HG03469 (cell line): ENCODE data around the gene CSF1R.

Source experiments
- ATAC-seq: cut with Tn5 transposase; IDR thresholded peaks from one replicate; pipeline ENCODE4 v1.9.1; 2021; ENCODE audit warnings: mild to moderate bottlenecking, moderate library complexity, moderate number of reproducible peaks; ENCODE audit not compliant: unreplicated experiment

CSF1R gene

DNA sequence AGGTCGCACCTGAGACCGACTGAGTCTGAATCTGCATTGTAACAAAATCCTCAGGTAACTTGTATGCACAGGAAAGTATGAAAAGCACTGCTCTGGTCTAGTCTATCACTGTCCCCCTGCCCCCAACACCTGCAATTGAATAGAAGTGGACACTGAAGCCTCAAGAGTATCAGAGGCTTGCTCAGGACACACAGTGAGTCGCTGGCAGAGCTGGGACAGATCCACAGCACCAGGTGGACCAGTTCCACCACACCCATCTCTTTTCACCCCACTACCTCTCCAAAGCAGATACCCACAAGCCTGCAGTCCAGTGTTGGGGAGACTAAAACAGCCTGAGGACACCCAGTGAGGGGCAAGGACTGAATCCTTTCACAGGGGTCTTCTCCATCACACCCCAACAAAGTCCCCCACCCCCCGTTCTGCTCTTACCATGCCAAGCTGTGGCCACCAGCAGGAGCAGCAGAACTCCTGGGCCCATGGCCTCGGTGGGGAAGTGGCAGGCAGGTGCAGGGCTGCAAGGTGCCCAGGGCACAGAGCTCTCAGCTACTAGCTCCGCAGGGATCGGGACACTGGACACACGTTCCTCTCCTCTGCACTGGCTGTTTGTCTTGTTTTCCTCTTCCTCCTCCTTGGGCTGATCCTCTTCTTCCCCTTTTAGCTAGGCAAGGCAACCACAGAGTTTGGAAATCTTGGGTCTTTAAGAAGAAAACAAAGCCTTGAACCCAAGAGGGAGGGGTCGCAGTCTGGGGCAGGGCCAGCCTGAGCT lies at the start of gene CSF1R:
Gene CSF1R, minus strand, starts transcription at position 605 of the 766 bp plus-strand sequence. Its CDS starts 127 bp downstream, at position 478.
- ATAC-seq, result no peak

DNA sequence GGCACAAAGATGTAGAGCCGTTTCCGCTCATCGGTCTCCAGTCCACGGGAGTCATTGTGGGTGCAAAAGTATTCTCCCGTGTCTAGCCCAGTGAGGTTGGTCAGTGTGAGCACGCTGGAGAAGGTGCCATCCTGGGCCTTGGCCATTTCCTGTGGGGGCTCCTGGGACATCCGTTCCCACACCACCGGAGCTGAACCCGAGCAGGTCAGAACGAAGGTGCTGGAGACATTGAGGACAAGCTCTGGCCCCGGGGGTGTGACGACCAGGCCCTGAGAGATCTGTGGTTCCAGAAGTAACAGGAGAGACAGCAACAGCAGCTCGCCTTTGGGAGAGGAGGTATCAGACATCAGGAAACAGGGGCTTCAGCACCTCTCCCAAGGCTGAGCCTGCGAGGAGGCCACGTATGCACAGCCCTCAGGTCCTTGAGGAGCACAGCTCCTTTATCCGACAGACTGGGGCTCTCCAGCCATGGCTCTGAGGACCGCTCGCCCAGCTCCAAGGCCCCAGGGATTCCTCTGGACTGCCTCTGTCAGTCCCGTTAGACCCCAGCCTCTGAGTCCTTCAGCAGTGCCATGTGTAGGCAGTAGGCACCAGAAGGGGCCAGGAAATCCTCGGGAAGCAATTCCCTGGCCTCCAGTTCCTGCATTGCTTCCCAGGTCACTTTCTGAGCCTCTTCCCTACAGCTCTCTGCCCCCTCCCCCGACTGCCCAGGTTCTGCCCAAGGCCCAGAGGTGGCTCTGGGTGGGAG lies 49.4 kb upstream of the CSF1R start:
- ATAC-seq, result no peak

DNA sequence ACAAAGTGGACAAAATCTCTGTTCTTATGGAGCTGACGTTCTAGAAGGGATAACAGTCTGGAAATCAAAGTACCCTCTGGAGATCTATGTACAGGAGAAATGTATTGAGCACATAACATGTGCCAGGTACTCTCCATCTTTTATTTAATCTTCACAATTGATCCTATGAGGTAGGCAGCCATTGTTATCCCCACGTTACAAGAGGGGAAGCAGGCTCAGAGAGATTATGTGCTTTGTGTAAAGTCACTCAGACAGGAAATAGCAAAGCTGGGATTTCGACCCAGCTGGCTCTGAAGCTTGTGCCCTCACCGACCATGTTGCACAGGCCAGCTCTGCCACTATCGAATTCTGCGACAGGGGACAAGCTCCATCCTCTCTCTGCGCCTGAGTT lies 47.8 kb upstream of the CSF1R start:
- ATAC-seq, result no peak

DNA sequence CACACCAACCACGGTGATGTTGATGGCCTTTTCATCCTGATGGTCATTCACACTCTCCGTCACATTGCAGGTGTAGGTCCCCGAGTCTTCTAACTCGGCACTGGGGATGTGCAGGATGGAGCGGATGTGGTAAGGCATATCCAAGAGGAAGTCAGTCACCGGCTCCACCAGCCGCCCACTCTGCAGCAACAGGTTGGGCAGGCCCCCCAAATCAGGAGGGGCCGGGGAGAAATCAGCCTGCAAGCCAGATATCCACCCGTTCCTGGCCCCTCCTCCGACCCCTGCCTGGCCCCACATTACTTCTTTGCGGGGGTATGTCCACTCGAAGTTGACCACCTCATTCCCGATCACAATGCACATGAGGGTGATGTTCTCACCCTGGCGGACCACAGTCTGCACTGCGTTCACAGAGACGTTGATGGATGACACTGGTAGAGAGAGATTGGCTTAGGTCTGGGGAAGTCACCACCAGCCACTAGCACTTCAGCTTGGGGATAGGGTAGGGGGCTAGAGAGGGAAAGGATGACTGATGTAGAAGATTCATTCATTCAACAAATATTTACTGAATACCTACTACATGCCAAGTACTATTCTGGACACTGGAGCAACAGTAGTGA lies 47.3 kb upstream of the CSF1R start:
- no peak for ATAC-seq

DNA sequence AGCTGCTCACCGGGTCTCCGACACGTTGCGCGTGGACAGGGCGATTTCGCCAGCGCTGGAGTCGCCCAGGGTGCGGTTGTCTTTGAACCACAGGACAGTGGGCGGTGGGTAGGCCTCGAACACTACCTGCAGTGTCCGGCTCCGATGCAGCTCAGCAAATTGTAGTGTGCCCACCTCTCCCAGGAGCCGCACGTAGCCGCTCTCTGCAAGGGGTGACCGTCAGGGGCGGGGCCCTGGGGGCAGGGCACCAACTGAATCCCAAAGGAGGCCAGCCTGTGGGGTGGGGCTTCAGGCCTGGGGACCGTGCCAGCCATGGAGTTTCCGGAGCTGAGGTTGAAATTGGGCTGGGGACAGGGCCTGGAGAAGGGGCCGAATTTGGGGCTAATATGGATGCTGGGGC lies 46.4 kb upstream of the CSF1R start:
- ATAC-seq, result no peak

DNA sequence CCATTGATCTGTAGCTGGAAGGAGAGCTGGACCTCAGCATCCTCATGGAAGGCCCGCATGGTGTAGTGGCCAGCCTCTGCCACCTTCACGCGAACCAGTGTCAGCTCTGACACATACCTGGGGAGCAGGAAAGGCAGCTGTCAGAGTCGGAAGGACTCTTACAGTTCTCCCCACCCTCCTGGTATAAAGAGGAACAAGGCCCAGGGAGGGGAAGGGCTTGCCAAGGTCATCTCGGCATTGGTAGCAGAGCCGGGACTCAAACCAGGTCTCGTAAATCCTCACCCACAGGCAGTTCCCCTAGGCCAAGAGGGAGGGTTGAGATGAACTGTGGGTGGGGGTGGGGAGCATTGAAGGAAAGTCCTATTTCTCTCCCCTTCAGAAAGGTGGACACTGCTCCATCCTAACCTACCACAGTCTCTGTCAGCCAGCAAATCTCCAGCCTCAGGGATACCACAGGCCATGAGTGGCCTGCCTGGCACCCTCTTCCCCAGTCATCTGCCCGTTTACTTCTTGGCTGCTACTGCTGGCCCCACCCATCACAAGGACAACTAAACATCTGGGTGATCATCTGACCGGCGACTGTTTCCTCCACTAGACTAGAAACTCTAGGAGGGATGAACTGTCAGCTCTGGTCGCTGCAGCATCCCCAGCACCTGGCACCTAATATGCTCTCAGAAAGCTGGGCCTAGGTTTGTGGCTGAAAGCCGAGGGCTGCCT lies 45.8 kb upstream of the CSF1R start:
- no peak for ATAC-seq

DNA sequence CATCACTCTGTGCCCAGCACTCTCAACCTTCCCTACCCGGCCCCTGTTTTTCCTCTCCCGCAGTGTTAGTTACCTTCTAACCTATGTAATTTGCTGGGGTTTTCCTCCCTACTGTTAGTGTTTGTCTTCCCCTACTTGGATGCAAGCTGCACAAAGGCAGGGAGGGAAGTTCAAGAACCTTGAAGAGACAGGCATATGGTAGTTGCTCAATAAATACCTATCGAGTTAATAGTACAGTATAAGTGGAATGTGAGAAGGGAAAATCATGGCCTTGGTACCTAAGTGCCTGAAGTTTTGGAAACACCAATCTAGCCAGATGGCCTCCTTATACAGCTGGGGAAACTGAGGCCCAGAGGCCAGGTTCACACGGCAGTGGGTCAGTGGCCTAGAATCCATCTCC lies 45.1 kb upstream of the CSF1R start:
- no peak for ATAC-seq

DNA sequence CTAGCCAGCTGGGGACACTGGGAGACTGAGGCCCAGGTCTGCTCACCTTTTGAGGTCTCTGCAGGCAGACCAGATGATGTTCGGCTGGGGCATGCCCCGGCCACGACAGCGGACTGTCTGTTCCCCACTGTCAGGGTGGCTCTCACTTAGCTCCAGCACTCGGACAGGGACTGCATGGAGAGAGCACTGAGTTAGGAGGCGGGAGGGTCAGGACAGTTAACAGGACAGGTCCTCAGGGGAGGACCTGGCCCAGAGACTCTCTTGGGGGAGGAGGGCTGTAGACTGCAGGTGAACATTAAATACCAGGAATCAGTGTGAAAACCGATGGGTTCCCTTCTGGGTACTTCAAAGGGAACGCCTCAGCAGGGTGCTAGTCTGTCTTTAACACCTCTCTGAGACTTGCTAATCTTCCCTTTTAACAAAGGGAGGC lies 44.2 kb upstream of the CSF1R start:
- ATAC-seq, result no peak

DNA sequence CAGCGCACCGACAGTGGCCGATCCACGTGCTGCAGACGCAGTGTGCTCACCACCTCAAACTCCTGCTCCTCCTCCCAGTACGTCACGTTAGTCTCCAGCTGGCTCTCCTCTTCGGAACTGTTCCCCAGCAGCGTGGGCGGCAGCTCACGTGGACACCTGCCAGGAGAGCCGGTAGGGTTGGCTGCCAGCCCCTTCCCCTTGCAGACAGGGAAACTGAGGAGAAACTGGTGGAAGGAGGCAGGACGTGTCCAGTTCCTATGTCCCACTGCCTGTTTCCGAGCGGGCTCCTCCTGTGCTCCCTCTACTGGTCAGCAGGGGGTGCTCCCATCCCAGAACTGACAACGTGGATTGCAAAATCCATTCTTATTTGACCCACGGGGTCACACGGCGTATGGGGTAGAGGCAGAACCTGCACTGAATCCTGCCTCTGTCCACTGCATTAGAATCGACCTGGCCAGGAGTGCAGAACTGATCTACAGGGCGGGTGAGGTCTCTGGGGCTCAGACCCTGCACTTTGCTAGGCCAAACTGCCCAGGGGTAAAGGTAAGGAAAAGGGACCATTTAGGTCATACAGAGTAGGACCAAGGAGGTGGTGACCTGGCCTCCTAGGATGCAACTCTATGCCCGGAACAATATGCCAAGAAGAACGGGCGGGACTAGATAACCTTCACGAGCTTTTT lies 43.6 kb upstream of the CSF1R start:
- ATAC-seq, result no peak

DNA sequence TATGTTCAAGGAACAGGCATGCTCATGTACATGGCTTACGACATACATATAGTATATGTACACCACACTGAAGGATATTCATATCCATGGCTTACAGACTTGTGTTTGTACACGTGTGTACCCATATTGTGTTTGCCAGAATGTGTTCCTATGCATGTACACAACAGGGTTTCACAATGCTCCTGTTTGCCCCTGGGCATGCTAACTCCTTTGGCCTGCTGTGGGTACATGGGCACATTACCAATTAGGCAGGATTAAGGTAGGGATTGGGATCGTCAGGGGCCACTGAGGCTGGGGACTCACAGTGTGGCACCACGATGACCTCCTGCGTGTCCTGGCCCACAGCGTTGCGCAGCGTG lies 43.1 kb upstream of the CSF1R start:
- ATAC-seq, result no peak

DNA sequence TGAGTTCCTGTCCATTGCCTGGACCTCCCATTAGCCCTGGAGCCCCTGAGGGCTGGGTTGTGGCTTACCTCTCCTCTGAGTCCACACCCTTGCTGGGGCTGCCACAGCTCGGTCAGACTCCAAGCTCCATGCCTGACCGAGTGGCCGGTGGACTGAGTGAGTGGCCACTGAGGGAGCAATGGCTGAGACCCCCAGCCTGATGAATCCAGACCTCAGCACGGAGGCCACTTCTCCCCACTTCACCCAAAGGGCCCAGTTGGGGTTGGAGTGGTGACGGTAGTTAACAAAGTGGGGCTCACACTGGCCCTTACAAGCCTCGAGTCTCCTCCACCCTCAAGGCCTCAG lies 40.5 kb upstream of the CSF1R start:
- ATAC-seq, result no peak

DNA sequence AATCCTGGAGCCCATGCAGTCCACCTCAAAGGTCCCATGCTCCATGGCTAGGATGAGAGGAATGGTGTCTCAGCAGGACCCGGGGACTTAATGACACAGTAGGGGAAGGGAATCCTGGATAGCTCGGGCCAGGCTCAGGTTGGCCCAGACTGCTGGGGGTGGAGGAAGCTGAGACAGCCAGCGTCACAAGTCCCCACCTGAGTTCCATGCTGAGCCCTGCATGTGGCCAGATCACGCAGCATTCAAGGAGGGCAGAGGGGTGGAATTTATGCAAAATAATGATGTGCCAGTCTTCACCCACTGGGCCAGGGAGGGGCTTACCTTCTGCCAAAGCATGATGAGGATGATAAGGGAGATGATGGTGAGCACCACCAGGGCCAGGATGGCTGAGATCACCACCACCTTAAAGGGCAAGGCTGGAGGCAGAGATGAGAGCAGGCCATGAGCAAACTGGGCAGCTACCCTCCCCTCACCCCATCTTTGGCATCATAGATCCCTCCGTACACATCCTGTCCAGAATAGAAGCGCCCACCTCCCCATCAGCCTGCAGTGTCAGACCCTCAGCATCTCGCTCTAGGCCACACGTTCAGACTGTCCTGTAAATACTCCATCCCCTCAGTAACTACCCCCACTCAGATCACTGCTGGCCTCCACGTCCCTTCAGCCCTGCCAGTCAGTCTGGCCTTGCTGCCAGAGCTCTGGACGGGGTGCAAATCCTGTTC lies 40.0 kb upstream of the CSF1R start:
- no peak for ATAC-seq

DNA sequence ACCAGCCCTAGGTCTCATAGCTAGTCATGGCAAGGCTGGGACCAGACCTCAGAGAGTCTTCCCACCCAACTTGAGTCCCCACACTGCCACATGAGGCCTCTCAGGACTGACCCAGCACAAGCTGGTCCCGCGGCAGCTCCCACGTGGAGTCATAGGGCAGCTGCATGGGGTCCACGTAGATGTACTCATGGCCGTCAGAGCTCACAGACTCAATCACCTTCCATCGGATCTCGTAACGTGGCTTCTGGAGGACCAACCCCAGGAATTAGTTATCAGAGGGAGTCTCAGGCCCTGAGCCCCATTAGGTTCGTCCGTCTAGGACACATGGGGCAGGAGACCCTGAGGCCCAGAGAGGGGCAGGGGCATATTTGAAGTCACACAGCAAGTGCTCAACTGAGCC lies 39.0 kb upstream of the CSF1R start:
- ATAC-seq, result no peak

DNA sequence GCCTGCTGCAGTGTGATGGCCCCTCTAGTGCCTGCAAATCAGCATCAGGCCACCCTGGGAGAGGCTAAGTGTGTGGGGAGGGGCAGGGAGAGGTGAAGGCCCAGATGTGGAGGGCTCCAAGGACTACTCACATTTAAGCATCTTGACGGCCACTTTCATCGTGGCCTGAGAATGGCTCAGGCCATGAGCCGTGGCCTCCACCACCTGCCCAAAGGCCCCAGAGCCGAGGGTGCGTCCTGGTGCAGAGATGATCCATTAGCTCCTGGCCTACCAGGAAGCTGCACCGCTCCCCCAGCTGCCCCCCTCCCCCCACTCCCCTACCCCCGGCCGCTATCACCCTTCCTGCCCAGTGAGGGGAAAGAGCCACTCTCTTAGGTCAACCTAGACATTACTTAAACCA lies 38.2 kb upstream of the CSF1R start:
- no peak for ATAC-seq

DNA sequence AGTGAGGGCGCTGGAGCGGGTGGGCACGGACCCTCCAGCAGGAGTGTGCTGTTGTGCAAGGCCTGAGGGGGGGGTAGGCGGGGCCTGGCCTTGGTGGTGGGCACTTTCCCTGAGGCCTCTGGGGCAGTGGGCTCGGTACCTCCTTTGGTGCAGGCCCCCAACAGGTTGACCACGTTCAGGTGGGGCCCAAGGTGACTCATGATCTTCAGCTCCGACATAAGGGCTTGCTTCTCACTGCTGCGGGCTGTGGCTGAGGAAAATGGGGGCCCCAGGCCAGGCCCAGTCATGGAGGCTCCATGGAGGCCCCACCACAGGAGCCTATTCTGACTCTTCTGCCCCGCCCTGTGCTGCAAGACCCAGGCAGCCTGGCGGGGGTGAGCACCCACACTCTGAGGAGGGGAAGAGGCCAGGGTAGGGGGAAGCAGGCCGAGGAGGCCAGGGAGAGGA lies 37.8 kb upstream of the CSF1R start:
- ATAC-seq, result no peak

DNA sequence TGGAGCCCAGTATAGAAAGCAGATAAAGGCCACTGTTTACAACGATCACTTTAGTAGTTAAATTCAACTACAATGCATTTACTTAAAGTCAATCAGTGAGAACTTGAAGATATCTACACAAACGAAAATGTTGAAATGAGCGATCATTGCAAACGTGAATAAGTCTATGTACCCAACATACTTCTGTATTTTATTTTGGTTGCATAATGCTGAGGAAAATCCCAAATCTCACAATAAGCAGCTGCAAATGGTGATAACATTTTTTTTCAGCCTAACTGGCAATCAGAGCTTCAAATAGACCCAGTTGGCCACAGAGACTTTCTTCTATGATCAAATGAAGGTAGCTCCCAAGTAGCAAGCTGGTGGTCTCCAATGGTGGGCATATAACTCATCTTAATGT lies 37.2 kb upstream of the CSF1R start:
- no peak for ATAC-seq

DNA sequence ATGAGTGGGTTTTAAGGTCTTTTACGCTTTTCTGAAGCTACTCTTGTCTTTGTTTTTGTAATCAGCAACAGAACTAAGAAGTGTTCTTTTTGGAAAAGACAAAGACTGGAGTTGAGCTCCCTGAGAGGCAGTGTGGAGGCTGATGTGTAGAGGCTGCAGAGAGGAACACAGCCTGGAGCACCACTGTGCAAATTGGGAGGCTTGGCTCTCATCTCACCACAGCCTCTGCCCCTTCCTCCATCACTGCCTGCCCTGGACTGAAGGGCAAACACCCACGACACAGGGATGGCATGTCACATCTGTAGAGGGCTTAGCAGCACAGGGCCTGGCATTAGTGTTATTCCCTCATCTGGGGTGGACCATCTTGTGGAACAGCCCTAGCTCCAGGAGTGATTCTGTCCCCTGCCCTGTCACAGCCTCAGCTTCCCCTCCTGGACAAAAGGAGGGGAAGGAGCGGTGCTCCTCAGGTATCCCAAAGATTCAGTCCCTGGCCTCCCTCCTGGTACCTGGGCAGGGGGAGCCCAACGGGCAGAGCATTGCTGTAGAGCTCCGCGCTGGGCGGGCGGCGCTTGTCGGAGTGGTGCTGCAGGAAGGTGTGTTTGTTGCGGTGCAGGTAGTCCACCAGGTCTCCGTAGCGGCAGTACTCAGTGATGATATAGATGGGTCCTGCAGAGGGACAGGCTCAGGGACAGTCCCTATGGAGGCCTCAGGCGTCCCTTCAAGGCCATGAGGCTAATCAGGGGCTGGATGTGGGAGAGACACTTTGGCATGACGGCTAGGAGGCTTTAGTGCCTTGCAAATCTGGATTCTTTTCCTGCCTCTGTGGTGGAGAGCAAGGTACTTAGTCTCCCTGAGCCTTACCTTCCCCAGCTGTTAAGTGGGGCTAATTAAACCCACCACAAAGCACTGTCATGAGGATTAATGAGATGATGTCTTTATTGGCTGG lies 36.5 kb upstream of the CSF1R start:
- no peak for ATAC-seq

DNA sequence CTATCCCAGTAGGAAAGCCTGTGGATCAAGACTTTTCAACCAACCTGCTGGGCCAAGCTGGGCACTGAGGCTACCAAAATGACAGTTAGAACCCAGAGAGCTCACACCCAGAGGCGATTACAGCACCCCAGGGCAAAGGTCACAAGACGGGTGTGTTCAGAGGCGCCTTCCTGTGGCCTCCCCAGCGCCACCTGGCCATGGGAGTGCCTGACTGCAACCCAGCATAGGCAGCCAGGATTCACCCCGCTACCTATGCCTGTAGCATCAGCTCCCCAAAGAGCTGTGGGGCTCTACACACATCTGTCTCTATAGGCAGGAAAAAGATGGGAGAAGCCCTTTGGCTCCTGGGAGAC lies 35.8 kb upstream of the CSF1R start:
- ATAC-seq, result peak; percentile 65

DNA sequence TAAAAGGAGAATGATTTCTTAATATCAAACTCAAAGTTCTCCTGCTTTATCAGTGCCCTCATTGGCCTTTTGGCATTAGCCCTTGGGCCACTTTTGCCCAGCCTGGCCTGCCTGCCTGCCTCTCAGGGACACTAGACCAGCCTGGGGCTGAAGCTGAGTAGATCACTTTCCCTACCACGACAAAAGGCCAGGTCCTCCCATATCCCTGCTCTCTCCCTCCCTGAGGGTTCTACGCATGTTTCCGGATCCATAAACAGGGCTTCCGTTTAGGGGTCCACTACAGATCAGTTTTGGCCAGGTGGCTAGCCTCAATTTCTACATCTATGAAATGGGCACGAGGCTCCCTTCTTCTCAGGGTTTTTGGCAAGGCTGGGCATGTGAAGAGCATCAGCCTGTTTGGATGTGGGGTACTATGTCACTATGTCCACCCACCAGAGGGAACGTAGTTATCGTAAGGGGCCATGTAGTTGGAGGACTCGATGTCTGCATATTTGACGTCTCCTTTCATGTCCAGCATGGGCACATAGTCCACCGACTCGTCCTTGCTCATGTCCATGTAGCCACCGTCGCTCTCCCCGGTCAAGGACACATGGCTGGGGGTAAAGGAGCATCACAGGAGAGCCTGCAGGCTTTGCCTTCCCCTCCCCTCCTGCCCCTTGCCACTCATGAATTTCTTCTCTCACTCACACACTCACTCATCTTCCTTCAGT lies 35.2 kb upstream of the CSF1R start:
- ATAC-seq, result no peak
